GM21825 (cell line): ENCODE results near the gene AQP9.
"Not testable (repeated sequence)": the region's sequence is repeated elsewhere in the genome, so short reads cannot be mapped to it uniquely, and the experiment has no call there.

Source experiments
- ATAC-seq: cut with Tn5 transposase; IDR thresholded peaks from one replicate; pipeline ENCODE4 v1.9.1; 2021; ENCODE audit warnings: mild to moderate bottlenecking, moderate library complexity; ENCODE audit not compliant: unreplicated experiment

Gene AQP9, protein sequence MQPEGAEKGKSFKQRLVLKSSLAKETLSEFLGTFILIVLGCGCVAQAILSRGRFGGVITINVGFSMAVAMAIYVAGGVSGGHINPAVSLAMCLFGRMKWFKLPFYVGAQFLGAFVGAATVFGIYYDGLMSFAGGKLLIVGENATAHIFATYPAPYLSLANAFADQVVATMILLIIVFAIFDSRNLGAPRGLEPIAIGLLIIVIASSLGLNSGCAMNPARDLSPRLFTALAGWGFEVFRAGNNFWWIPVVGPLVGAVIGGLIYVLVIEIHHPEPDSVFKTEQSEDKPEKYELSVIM

DNA sequence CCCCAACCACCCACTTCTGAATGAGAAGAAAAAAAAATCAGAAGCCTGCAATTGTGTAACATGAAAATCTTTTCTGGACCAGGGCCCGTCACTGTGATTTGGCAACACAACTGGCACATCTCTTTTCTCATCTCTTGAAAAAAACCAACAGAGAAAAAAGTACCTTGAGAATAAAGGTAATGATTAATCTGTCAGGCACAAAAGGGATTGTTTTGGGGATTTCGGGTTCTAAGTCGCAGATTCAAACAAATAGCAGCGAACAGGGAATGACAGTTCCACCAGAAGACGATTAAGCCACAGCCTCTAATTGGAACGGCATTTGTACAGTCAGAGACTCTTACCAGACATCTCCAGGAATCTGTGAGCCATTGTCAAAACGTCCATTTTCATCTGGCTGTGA is at the start of gene AQP9:
AQP9 (plus strand) TSS at position 276 of the 400 bp plus-strand sequence. CDS start 185 bp downstream, outside the sequence.
- ATAC-seq: no peak

DNA sequence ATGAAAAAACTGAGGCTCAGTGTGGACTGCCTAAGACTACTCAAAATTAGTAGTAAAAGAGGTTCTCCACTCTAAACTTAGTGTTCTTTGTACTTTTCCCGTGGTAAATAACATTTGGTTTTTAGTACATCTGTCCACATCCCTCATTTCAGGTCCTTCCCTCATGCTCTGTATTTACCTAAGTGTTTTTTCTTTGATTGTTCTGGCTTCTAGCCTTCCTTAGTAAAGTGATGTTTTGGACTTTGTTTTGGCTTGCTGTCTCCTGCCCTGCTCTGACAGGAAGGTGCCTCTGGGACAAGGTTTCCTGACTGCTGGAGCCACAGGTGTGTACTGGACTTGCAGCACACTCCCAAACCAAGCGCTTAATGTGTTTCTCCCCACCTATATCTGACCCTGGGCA is 42.8 kb upstream of the AQP9 start:
- ATAC-seq: no peak

DNA sequence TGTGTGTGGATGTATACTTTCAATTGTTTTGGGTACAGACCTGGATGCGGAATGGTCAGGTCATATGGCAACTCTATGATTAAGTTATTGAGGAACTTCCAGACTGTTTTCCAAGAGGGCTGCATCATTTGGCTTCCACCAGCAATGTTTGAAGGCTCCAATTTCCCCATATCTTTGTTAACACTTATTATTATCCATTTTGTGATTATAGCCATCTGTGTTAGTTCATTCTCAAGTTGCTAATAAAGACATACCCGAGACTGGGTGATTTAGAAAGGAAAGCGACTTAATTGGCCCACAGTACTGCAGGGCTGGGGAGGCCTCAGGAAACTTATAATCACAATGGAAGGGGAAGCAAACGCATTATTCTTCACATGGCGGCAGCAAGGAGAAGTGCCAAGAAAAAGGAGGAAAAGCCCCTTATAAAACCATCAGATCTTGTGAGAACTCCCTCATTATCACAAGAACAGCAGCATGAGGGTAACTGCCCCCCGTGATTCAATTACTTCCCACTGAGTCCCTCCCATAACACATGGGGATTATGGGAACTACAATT is 41.6 kb upstream of the AQP9 start:
- ATAC-seq: no peak

DNA sequence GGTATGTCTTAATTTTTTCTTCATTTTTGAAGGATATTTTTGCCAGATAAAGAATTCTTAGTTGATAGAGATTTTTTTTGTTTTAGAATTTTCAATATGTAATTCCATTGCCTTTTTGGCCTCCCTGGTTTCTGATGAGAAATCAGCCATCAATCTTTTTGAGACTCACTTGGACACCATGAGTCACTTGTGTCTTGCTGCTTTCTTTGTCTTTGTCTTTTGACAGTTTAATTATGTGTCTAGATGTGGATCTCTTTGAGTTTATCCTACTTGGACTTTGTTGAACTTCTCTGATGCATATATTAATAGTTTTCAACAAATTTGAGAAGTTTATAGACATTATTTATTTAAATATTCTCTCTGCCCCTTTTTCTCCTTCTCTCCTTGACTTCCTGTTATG is 34.7 kb upstream of the AQP9 start:
- no peak for ATAC-seq

DNA sequence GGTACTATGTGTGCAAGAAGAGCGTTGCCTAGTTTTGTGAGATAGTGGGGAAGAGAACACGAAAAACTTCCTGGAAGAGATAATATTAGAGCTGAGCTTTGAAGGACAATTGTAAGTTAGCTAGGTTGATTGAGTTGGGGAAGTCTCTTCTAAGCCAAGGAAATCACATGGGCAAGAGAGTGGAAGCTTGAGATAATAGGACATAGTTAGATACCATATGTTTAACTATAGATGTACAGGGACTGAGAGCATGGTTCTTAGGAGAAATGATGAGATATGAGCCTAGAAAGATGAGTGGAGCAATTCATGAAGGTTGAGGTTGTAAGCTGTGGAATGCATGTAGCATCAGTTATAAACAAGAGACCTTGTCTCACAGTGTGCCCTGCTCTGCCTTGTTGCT is 30.1 kb upstream of the AQP9 start:
- no peak for ATAC-seq

DNA sequence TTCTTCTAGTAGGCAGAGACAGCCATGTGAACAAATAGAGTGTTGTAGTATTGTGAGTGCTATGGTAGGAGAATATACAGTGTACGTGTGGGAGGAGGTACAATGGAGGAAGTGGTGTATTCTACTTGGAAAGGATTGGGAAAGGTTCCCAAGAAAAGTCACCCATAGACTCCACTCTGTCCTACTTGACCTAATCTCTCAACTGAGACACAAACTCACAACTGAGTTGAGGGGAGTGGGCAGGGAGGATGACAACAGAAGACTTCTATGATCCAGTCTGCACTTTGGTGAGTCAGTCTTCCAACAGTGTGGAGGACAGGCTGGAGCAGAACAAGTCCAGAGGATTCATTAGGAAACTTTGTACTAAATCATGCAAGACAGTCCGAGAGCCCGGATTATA is 28.8 kb upstream of the AQP9 start:
- ATAC-seq: no peak

DNA sequence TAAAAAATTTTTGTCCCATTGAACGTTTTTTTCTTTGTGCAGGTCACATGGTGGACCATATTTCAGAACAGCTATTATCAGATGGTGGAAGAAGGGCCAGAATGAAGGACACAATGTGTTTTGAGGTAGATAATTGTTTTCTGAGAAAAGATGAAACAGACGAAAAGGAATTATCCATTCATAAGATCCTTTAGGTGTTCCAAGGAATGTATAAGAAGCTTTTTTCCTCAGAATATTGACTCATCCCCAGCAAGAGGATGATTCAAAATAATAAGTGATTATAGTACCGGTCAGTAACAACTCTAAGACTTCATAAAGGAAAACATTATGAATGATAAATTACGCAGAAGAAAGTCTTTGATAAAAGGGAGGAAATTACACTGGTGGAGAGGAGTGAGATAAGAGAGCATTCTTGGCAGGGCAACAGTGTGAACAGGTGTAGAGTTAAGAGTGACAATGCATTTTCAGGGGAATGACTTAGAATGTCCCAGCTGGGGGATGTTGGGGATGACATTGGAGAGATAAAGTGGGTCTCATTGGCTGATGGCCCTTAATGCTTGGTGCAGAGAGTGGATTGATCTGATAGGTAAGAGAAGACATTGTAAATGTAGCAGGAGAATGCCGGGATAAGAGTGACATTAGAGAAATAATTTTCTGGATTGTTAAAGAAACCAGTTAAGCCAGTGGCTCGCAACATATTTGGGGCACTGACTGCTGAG is 27.0 kb upstream of the AQP9 start:
- no peak for ATAC-seq

DNA sequence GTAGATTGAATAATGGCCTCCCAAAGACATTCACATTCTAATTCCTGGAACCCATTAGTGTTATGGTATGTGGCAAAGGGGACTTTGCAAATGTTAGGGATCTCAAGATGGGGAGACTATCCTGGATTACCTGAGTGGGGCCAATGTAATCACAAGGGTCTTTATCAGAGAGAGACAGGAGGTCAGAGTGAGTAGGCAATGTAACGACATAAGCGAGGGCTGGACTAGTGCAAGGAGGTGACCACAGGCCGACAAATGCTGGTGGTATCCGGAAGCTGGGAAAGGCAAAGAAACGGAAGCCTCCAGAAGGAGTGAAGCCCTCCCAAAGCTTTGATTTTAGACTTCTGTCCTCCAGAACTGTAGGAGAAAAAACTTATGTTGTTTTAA is 26.5 kb upstream of the AQP9 start:
- no peak for ATAC-seq

DNA sequence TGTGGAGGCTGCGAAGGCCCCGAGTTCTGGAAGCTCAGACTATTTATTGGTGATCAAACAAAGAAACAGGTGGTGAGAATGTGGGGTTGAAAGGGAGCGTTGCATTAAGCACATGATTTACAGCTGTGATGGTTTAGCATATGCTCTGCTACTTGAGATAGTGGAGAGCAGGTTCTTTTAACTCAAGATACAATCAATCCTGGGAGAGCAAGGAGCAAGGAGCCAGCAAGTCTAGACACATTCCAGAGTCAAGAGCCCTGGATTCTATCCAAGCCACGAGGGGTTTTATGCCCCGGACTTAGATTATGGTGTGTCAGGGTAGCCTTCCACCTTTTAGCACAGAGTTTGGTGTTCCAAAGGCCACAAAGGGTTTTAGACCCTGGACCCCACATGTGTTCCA is 24.8 kb upstream of the AQP9 start:
- ATAC-seq: not testable (repeated sequence)

DNA sequence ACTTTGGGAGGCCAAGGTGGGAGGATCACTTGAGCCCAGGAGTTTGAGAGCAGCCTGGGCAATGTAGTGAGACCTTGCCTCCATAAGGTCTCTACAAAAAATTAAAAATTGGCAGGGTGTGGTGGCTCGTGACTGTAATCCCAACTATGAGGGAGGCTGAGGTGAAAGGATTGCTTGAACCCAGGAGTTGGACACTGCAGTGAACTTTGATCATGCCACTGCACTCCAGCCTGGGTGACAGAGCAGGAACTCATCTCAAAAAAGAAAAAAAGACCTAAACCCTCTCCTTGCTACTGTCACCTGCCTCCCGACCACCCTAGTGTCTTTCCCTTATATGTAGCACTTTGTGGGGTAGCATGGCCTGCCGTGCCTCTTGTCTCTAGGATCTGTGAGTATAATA is 23.8 kb upstream of the AQP9 start:
- no peak for ATAC-seq

DNA sequence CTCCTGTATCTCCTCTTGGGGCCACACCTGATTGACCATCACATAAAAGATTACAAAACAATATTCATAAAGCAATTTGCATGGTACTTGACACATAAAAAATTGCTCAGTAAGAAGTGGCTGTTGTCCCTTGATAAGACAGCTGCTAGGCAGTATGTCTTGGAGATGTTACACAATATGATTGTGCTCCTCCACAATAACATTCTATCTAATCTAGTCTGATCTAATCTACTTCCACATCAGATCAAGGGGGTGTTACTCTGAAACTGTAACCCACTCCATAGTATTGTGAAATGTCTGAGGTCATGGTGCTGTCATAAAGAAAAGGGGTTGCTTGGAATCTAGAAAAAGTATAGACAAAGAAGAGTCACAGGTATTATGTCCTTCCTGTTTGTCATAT is 23.4 kb upstream of the AQP9 start:
- ATAC-seq: no peak

DNA sequence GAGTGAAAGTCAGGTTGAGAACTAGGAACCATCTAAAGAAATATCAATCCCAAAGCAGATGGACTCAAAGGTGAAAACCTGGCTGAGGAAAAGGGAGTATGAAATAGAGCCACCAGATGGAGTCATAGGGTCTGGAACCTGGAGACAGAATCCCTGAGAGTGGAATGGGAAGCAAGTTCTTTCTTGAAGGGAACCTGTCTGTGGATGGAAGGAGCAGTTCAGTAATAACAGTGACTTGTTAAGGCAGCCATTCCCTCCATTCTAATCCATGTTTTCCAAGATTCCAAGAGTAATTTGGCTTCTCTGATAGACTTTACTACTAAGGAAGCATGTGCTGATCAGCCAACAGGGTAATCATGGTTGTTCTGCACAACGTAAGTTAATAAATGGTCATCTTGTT is 22.5 kb upstream of the AQP9 start:
- ATAC-seq: no peak

DNA sequence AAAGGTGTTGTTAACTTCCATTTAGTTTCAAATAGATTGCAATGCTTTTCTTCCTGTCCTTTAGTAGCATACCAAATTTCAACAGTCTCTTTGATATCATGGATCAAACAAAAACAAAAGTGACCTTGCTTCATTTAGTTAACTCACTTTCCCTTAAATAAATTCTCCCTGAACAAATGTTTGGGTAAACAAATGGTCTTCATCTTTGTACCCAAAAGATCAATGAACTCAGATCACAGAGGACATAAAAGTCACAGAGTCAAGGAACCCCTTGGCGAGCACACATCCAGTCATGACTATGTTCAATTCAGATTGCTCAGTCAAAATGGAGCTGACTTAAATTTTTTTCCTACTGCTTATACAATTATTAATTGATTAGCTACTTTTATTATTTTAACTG is 20.6 kb upstream of the AQP9 start:
- ATAC-seq: no peak

DNA sequence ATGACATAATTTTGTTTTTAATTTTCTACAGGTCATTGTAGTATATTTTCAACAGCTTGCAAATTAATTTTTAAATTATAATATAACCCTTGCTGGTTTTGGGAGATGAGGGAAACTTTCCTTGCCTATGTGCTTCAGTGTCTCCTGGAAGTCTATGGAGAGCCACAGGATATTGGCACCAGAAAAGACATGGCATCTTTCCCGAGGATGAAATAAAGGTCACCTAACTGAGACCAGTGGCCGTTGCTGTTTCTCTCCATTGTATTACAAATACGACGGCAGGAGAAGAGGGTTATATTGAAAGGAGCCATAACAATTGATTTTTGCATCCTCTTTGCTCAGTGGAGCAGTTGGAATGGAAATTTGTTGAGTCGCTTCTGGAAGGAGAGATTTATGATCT is 19.9 kb upstream of the AQP9 start:
- ATAC-seq: no peak

DNA sequence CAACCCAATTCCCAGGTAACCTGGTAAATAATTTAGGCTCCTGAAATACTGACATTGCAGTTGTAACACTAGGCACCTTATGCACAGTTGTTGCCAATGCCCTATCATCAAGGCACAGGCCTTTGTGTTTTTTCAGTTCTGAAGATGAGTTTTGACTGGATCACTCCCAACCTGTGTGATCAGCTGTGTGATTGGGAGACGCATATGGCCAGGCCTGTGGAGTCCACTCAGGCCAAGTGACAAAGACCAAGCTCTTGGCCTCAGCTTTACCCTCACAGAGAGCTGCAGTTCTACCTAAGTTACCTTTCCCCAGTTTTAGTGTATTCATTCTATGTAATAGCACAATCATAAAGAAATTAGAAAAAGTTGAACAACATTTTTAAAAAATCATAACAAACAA is 19.2 kb upstream of the AQP9 start:
- no peak for ATAC-seq

DNA sequence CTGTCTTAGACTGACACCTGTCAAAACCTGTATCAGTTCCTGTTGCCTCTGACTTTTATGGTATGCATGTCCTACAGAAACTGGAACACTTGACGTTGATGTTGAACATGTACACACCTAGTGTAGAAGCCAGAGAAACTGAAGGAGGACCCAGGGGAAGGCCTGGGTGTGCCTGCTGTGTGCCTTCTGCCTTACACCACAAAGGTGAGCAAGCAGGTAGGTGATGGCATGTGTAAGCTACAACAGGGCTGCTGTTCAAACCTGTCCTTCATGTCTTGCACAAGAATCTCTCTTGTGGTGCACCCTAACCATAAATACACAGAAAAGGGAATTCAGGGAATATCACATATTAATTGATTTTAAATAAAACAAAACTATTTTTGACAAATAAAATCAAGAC is 13.6 kb upstream of the AQP9 start:
- no peak for ATAC-seq

DNA sequence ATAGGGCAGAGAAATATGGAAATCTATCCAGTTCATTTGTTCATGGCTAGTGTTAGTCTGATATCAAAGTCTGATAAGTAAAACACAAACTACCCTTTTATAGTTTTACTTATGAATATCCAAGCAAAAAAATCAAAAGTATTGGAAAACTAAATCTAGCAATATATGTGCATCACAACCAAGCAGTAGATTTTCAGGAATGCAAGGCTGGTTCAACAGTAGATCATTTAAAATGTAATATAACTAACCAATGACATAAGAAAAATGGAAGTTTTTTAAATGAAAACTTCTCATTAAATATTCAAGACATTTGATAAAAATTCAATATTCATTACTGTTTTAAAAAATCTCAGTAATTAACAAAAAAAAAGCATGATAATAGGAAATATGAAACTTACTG is 12.8 kb upstream of the AQP9 start:
- ATAC-seq: no peak

DNA sequence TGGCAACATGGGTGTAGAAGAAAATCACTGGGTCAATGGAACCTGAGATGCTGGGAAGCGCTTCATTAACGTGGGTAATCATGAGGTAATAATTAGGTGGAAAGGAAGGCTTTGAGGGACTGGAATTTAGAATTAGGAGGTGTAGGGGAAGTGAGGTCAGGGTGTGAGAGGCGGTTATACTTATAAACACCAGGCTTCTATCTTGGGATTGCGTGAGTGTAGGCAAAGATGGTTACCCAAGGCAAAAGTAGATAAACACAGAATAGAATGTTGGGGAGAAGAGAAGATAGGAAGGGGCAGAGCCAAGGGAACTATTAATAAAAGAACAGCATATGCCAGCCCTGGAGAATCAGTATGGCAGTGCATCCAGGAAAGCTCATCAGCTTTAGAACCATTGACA is 3.3 kb upstream of the AQP9 start:
- ATAC-seq: no peak

DNA sequence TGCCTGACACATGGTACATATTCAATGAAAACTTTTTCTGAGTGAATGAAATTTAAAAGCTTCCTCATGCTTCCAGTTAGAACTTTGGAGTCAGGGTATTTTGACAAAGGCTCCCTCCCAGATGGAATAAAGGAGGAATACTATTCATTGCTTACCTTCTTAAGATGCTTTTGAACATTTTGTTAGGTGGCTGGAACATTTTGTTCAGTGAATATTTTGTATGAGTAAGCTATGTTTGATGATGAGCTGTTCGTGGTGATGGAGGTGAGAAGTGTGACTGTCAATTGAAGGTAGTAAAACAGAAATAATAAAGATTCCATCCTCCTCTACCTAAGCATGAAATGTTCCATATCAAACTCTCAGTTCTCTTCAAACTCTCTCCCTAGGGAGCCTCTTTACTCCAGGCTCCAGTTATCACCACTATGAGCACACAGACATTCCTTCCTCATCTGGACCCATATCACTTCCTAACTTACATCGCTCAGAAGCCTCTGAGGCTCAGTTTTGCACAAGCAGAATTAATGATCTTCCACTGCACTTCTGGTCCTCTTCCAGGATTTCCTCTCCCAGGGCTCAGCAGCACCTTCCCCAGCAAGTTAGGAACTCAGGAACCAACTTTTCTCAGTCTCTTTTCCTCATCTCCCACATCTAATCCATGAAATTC is 2.5 kb upstream of the AQP9 start:
- ATAC-seq: no peak

DNA sequence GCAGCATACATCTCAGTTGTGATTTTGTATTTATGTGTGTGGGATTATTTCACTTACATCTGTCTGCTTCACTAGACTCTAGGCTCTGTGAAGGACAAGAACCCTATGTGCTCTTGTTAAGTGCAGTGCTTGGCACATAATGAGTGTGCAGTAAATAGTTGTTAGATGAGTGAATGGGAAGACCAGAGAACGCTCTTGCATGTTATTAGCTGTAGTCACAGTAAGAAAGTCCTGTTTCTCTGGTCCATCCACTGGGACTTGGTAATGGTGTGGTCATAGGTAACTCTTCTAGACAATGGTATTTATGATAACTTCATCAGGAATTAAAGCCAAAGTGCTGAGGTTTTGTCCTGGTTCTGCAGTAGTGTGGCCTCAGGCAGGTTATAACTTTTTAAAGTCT is 1.4 kb upstream of the AQP9 start:
- no peak for ATAC-seq

DNA sequence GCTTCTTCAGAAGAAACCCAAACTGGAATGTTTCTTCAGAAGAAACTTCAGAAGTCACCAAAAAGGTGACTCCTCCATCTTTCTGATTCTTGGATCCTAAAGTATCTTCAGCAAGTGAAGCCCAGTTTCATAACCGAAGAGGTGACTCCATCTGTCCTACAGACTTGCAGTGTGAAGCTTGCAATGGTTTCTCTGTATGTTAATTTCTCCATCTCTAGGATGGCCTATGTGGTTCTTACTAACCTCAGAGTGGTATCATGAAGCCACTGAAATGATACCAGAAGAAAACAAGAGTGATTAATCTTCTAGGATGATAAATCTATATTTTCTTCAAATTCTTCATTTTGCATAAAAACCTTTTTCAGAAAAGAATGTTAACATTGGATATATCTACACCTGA is 495 bp upstream of the AQP9 start:
- no peak for ATAC-seq
